Activated CD8-positive, alpha-beta memory T cell treated with anti-CD3 and anti-CD28 coated beads for 4 hours (primary cell): ENCODE data around the gene CFAP410.
A peak's percentile ranks its signal among the peaks of the same experiment; 100 is the strongest.

Experiments
- DNase-seq, 2 donors: peaks; one replicate each; pipeline ENCODE4 v3.0.0-alpha.2; 2020; ENCODE audit warnings: low read depth in 2 of 2

Gene CFAP410

GRCh38 chr21:44338971-44339910 is at the start of gene CFAP410:
CFAP410 (minus strand) TSS chr21:44339390; CDS start chr21:44339194, 196 bp downstream.
- DNase-seq: peak; percentile 88 to 89

- no peak for DNase-seq
Measured at GRCh38 chr21:44384968-44385367, 45.8 kb upstream of the CFAP410 start.

GRCh38 chr21:44383216-44383615 is 44.0 kb upstream of the CFAP410 start:
- no peak for DNase-seq

- no peak for DNase-seq
Measured at GRCh38 chr21:44382536-44382935, 43.3 kb upstream of the CFAP410 start.

GRCh38 chr21:44381874-44382273 is 42.7 kb upstream of the CFAP410 start:
- no peak for DNase-seq

- no peak for DNase-seq
Measured at GRCh38 chr21:44380876-44381275, 41.7 kb upstream of the CFAP410 start.

- DNase-seq: no peak
Measured at GRCh38 chr21:44379991-44380865, 41.0 kb upstream of the CFAP410 start.

GRCh38 chr21:44379515-44379848 is 40.3 kb upstream of the CFAP410 start:
- no peak for DNase-seq

- DNase-seq: no peak
Measured at GRCh38 chr21:44378646-44379514, 39.7 kb upstream of the CFAP410 start.

- DNase-seq: no peak
Measured at GRCh38 chr21:44377922-44378645, 38.9 kb upstream of the CFAP410 start.

GRCh38 chr21:44377201-44377921 is 38.2 kb upstream of the CFAP410 start:
- no peak for DNase-seq

GRCh38 chr21:44376606-44377005 is 37.4 kb upstream of the CFAP410 start:
- DNase-seq: no peak

GRCh38 chr21:44375761-44376241 is 36.6 kb upstream of the CFAP410 start:
- DNase-seq: no peak

- DNase-seq: peak in 1 of 2 donors; percentile 11
Measured at GRCh38 chr21:44375281-44375651, 36.1 kb upstream of the CFAP410 start.

GRCh38 chr21:44374601-44375280 is 35.6 kb upstream of the CFAP410 start:
- no peak for DNase-seq

- DNase-seq: no peak
Measured at GRCh38 chr21:44372616-44373015, 33.4 kb upstream of the CFAP410 start.

- no peak for DNase-seq
Measured at GRCh38 chr21:44371596-44371995, 32.4 kb upstream of the CFAP410 start.

- no peak for DNase-seq
Measured at GRCh38 chr21:44370786-44371410, 31.7 kb upstream of the CFAP410 start.
